Activated T-cell treated with anti-CD3 and anti-CD28 coated beads, Interleukin-2, amount 50 U/mL, for 4 hours (primary cell): ENCODE results near the gene SNX25. TPM values are rescaled to one million over a fixed set of nuclear protein-coding genes. Genes with fewer than 3 reads are reported as not detected.
"Not testable (repeated sequence)": the region's sequence is repeated elsewhere in the genome, so short reads cannot be mapped to it uniquely, and the experiment has no call there.

Source experiments
- ATAC-seq, 2 donors: fragments of 200-7000 bp; cut with Tn5 transposase; one replicate each; pipeline ENCODE4 v1.10.0; 2021
- DNase-seq: peaks from one replicate; pipeline ENCODE4 v3.0.0-alpha.2; 2020
- H3K27me3 Mint-ChIP-seq: one replicate; pipeline ENCODE4 v1.8.0; 2021; ENCODE audit warnings: low read depth, mixed read lengths
- H3K36me3 Mint-ChIP-seq: one replicate; pipeline ENCODE4 v1.8.0; 2022; ENCODE audit warnings: mixed read lengths; ENCODE audit not compliant: insufficient read depth
- H3K4me1 Mint-ChIP-seq: one replicate; pipeline ENCODE4 v1.8.0; 2021; ENCODE audit warnings: low read depth, mixed read lengths
- H3K4me3 Mint-ChIP-seq: one replicate; pipeline ENCODE4 v1.8.0; 2021; ENCODE audit warnings: mild to moderate bottlenecking, moderate library complexity, mixed read lengths
- H3K9me3 Mint-ChIP-seq: one replicate; pipeline ENCODE4 v1.8.0; 2021; ENCODE audit warnings: mixed read lengths
- total RNA-seq, 3 donors: library from RNA; stranded (reverse); gene quantifications; one replicate each; pipeline ENCODE4 v1.2.1, GENCODE V29; 2021

The SNX25 gene
- total RNA-seq, 3 donors from 2014 or later = 9.5 to 10.9 (median 10.3) TPM

DNA sequence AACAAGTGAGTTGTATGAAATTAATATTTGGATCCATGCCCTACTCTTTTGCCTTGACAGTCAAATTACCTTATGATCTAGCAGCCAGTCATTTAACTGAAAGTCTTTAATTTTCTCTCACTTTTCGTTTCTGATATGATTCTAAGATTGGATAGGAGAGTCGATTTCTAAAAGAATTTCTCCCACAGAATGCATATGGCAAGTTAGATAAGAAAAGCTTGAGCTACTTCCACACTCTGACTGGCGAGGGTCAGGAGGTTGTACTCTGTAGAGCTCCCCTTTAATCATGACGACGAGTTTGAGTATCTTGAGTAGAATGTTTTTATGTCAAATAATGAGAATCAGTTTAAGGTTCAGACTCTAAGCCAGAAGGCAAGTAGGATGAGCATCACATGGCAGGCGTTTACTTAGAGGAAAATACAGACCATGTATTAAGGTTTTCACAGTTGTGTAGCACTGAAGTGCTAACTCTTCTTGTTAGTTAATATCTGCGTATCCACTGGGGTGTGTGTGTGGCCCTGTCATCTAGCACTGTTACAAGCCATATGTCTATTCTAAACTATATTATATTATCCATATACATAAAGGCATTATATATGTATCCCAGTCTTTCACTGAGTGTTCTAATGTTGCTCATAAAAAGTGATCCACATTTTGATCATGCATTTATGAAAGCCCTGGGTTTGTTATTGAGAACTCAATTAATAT lies 148.5 kb downstream of the SNX25 start:
- ATAC-seq = no peak
- Mint-ChIP-seq H3K4me3 (no peak overlapping the region), H3K4me1 (no peaks in the 10 kb centered on the region), H3K9me3 (no peaks in the 10 kb centered on the region), H3K36me3 (peaks cover 31% of the 10 kb centered on the region), H3K27me3 (no peaks in the 10 kb centered on the region)
- no peak for DNase-seq

DNA sequence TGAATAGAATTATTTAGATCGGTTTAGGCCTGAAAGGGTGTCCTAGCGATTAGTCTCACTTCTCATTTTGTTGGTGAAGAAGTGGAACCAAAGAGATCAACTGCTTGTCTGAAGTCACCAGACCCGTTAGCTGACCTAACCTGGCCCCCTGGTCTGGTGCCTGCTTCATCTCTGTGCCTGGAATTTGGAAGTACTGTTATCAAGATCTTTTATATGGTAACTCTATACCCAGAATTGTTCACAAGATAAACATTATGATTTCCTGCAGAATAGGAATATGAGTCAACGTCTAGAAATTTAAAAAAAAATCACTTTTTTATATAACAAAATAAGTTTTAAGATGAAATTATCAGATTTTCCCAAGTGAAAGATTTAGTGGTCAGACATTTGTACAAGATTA lies 149.1 kb downstream of the SNX25 start:
- Mint-ChIP-seq H3K4me1 (no peaks in the 10 kb centered on the region), H3K9me3 (no peaks in the 10 kb centered on the region), H3K36me3 (peaks cover 26% of the 10 kb centered on the region), H3K27me3 (no peaks in the 10 kb centered on the region), H3K4me3 (no peak overlapping the region)
- ATAC-seq (no peak), DNase-seq (no peak)

DNA sequence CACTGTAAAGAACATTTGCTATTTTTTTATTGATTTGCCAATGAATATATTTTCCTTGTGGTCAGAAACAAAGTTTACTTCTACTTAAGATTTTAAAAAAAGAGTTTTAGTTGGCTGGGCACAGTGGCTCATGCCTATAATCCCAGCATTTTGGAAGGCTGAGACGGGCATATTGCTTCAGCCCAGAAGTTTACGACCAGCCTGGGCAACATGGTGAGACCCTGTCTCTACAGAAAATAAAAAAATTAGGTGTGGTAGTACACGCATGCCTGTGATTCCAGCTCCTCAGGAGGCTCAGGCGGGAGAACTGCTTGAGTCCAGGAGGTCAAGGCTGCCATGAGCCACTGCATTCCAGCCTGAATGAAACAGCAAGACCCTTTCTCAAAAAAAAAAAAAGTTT lies 149.6 kb downstream of the SNX25 start:
- no peaks in the 10 kb centered on the region for H3K4me1 Mint-ChIP-seq
- ATAC-seq (no peak), DNase-seq (no peak)
- no peaks in the 10 kb centered on the region for H3K9me3 Mint-ChIP-seq
- H3K4me3 Mint-ChIP-seq = no peak overlapping the region
- no peaks in the 10 kb centered on the region for H3K27me3 Mint-ChIP-seq
- peaks cover 25% of the 10 kb centered on the region for H3K36me3 Mint-ChIP-seq

DNA sequence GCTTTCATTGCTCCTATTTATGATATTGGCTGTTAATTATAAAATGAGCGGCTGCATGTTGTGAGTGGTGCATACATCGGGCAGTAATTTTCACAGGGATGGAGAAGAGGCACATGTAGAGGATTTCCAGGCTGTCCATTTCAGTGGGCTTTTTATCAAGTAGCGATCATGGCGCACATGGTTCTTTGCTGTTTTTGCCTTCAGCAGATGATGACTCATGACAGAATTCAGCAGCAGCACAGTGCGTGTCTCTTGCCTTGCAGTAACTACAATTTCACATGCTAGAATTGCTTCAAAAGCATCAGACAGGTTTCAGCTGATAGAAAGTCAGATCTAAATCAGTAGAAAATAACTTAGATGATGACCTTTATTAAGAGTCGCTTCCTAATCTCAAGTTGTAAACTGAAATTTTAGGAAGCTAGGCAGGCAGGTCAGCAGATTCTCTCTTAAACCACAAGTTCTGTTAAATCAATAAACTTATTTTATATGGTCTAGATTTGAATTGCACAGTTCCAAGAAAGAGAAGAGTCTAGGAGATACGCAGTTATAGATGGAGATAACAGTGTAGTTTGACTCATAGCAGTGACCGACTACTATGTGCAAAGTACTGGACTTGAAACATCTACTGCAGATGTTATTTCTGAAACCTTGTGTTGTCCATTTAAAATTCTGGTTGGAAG lies 150.5 kb downstream of the SNX25 start:
- H3K4me3 Mint-ChIP-seq = no peak overlapping the region
- ATAC-seq = no peak
- DNase-seq = no peak
- no peaks in the 10 kb centered on the region for H3K4me1 Mint-ChIP-seq
- no peaks in the 10 kb centered on the region for H3K27me3 Mint-ChIP-seq
- H3K9me3 Mint-ChIP-seq = no peaks in the 10 kb centered on the region
- H3K36me3 Mint-ChIP-seq = peaks cover 22% of the 10 kb centered on the region

DNA sequence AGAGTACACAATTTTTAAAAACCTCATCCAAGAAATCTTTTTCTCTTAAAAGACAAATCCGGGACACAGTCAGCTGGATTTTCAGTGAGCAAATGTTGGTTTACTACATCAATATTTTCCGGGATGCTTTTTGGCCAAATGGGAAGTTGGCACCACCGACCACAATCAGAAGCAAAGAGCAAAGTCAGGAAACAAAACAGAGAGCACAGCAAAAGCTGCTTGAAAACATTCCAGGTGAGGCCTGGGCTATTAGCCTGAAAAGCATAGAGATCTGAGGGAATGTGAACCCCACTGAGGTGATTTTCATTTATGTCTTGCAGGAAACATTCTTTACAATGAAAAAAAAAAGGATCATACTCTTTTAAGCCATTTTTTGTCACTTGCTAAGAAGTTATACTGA lies 152.5 kb downstream of the SNX25 start:
- DNase-seq (no peak), ATAC-seq (no peak)
- no peaks in the 10 kb centered on the region for H3K4me1 Mint-ChIP-seq
- H3K27me3 Mint-ChIP-seq = no peaks in the 10 kb centered on the region
- H3K4me3 Mint-ChIP-seq = no peak overlapping the region
- H3K36me3 Mint-ChIP-seq = peaks cover 15% of the 10 kb centered on the region
- H3K9me3 Mint-ChIP-seq = no peaks in the 10 kb centered on the region

DNA sequence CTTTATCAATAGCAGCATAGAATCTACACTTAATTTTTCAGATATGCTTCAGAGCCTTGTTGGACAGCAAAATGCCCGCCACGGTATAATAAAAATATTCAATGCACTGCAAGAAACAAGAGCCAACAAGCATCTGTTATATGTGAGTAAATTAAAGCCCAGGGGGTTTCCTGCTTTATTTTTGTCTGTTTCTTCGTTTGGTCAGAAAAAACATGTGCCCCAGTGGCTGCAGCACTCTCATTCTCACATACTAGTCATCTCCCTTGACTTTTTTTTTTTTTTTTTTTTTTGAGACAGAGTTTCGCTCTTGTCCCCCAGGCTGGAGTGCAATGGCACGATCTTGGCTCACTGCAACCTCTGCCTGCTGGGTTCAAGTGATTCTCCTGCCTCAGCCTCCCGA lies 153.2 kb downstream of the SNX25 start:
- H3K36me3 Mint-ChIP-seq = peaks cover 14% of the 10 kb centered on the region

DNA sequence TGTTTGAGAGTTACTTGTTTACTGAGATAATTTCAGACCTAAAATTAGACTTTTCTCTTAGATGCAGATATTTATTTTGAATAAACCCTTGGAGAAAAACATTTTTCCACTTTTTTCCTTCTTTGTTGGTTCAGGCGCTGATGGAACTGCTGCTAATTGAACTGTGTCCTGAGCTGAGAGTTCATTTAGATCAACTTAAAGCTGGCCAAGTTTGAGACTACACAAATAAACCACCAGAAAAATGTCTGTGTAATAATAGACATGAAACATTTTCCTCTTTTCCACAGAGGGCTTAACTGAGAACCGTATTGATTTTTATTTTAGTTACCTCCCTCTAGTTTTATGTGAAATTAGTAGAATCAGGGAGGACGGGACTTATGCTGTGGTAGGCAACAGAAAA lies 153.9 kb downstream of the SNX25 start:
- no peak overlapping the region for H3K4me3 Mint-ChIP-seq
- H3K27me3 Mint-ChIP-seq = no peaks in the 10 kb centered on the region

More for the DNA sequence above, 153.2 kb downstream of the SNX25 start:
- H3K27me3 Mint-ChIP-seq, DNase-seq, H3K4me3 Mint-ChIP-seq, H3K9me3 Mint-ChIP-seq, ATAC-seq, H3K4me1 Mint-ChIP-seq: not testable (repeated sequence)

DNA sequence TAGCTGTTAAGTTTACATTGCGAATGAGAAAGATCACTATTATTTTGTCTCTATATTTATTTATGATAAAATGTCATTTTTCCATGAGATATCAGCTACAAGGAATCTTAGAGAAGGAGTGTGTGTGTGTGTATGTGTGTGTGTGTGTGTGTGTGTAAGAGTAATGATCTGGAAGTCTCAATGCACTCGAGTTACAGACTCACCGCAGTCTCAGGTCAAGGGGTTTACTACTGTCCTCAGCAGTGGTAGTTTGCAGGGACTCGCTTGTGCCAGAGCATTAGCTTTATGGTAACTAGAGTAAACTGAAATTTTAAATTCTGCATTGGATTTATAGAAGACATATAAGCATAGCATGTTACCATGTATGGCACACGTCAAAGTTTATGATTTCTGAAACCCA lies 155.5 kb downstream of the SNX25 start:
- H3K27me3 Mint-ChIP-seq = no peaks in the 10 kb centered on the region
- H3K36me3 Mint-ChIP-seq = peaks cover 3% of the 10 kb centered on the region
- H3K9me3 Mint-ChIP-seq = no peaks in the 10 kb centered on the region
- ATAC-seq = no peak
- no peak for DNase-seq
- no peak overlapping the region for H3K4me3 Mint-ChIP-seq
- H3K4me1 Mint-ChIP-seq = no peaks in the 10 kb centered on the region

More for the DNA sequence above, 153.9 kb downstream of the SNX25 start:
- DNase-seq (no peak), ATAC-seq (no peak)
- Mint-ChIP-seq H3K36me3 (peaks cover 9% of the 10 kb centered on the region), H3K4me1 (no peaks in the 10 kb centered on the region), H3K9me3 (no peaks in the 10 kb centered on the region)

DNA sequence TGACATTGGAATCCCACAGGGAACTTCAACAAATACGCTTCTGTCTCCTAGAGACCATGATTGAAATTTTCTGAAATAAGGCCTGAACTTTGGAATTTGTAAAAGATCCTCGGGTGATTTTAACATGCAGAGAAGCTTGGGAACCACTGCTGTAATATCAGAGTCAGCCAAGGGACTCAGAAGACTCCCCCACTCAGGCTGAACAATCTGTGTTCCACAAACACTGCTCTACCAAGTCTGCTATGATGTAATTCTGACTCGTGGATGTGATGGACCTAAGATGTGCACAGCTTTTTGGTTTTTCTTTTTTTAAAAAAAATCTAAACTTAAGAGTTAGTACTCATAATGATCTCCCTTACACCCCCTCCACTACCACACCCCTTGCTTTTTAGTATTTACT lies 160.3 kb downstream of the SNX25 start:
- ATAC-seq (no peak), DNase-seq (no peak)
- peaks cover 10% of the 10 kb centered on the region for H3K36me3 Mint-ChIP-seq
- H3K27me3 Mint-ChIP-seq = no peaks in the 10 kb centered on the region
- H3K4me1 Mint-ChIP-seq = no peaks in the 10 kb centered on the region
- H3K4me3 Mint-ChIP-seq = no peak overlapping the region
- H3K9me3 Mint-ChIP-seq = no peaks in the 10 kb centered on the region

DNA sequence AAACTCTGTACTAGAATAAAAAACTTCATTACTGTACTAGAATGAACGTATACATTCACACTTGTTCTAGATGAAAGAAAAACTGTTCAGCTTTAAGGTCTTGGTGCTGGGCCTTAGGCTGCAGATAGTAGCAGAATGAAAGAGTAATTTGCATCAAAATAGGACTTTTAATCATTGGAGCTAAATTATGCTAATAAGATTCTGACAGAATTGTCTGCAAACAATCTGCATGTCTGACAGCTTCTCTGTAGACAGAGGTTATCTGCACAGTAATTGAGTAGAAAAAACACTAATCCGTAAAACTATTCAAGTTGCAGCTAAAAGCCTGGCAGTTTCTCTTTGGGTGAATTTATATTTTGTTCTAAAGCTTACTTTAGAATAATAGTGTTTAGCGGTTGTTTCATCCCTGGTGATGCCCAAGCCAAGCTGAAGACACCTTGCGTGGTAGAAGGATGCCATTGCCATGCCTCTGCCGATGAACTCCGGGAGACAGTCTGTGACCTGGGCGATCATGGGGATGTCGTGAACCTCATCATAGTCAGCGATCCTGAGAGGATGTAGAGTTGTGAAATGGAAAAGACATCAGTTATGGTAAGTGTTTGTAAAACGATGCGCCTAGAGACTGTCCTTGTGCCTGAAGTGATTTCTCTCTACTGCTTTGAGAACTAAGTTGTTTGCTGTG lies 161.0 kb downstream of the SNX25 start:
- H3K4me3 Mint-ChIP-seq = no peak overlapping the region
- no peaks in the 10 kb centered on the region for H3K27me3 Mint-ChIP-seq
- peaks cover 10% of the 10 kb centered on the region for H3K36me3 Mint-ChIP-seq

DNA sequence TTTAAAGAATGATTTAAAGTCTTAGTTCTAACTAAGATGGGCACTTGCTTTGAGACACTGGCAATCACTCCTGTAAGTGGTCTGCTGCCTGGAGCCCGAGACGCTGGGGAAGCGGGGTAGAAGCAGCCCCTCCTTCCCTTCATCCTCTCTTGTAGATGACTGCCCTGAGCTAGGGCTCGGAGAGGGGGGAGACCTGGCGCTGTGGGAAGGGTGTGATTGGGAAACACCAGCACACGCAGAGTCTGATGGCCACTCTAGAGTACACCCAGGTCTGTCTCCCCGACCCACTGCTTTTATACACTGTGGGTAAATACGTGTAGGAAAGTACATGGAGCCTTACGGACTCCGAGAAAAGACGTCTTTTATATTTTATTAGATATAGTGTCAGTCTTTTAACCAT lies 162.3 kb downstream of the SNX25 start:
- no peak for DNase-seq
- ATAC-seq = no peak
- no peak overlapping the region for H3K4me3 Mint-ChIP-seq
- no peaks in the 10 kb centered on the region for H3K27me3 Mint-ChIP-seq
- peaks cover 10% of the 10 kb centered on the region for H3K36me3 Mint-ChIP-seq
- no peaks in the 10 kb centered on the region for H3K9me3 Mint-ChIP-seq
- H3K4me1 Mint-ChIP-seq = no peaks in the 10 kb centered on the region

More for the DNA sequence above, 161.0 kb downstream of the SNX25 start:
- DNase-seq = no peak
- Mint-ChIP-seq H3K4me1 (no peaks in the 10 kb centered on the region), H3K9me3 (no peaks in the 10 kb centered on the region)
- ATAC-seq = no peak

DNA sequence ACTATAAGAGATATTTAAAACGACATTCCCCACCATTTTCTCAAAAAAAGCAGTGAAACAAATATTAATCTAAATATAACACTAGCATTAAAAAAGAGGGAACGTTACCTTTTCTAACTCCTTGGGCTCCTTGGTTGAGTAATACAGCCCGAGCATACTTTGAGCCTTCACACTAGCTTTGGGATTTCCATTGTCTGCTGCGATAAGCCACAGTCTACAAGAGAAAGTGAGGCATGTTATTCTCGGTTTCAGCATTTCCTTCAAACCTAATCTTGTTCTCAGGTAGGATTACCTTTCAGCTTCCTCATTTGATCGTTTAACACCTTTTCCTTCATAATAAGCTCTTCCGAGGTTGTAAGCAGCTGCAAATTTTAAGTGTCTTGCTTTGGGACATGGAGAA lies 164.6 kb downstream of the SNX25 start:
- no peaks in the 10 kb centered on the region for H3K4me1 Mint-ChIP-seq
- no peaks in the 10 kb centered on the region for H3K27me3 Mint-ChIP-seq
- no peak overlapping the region for H3K4me3 Mint-ChIP-seq
- H3K9me3 Mint-ChIP-seq = no peaks in the 10 kb centered on the region
- no peak for ATAC-seq
- no peak for DNase-seq
- H3K36me3 Mint-ChIP-seq = peaks cover 10% of the 10 kb centered on the region

DNA sequence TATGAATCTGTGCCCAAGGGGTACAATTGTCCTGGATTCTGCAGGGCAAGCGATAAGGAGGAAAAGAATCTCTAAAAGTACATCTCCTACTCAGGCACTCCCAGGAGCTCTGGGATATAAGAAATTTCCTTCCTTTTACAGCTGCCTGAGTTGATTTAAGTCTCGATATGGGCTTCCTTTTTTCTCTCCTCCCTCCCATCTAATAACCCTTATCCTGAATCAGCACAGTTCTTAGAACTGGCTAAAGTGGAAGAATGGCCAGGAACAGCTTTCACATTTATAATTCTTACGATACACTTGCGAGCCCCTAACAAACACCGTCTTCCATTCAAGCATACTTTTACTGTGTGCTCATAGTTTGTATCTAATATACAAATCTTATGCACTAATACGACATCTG lies 165.2 kb downstream of the SNX25 start:
- DNase-seq = no peak
- H3K9me3 Mint-ChIP-seq = no peaks in the 10 kb centered on the region
- H3K36me3 Mint-ChIP-seq = peaks cover 10% of the 10 kb centered on the region
- ATAC-seq = no peak
- no peaks in the 10 kb centered on the region for H3K4me1 Mint-ChIP-seq
- no peaks in the 10 kb centered on the region for H3K27me3 Mint-ChIP-seq
- H3K4me3 Mint-ChIP-seq = no peak overlapping the region

DNA sequence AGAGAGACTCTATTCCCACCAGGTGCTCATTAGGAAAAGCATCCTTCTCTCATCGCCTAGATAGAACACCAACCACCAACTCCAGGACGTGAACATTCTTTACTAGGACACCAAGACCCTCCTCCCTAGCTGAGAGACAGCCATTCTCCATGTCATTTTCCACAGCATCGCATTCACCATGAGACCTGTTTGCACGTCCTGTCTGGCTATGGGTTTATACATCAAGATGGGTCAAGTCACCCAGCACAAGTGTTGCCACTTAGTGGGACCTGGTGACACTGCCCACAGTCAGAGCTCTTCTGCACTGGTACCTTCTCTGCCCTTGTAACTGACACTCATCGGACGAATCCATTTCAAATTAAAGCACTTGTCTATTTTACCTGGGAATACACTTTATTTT lies 168.9 kb downstream of the SNX25 start:
- Mint-ChIP-seq H3K36me3 (peaks cover 6% of the 10 kb centered on the region), H3K4me1 (no peaks in the 10 kb centered on the region), H3K4me3 (no peak overlapping the region), H3K9me3 (peaks cover 10% of the 10 kb centered on the region), H3K27me3 (no peaks in the 10 kb centered on the region)
- ATAC-seq = no peak
- no peak for DNase-seq
